OCI-M1 (cell line): ENCODE results near the gene CAMKK1.
A peak's percentile ranks its signal among the peaks of the same experiment; 100 is the strongest.
"Not testable (repeated sequence)": the region's sequence is repeated elsewhere in the genome, so short reads cannot be mapped to it uniquely, and the experiment has no call there.

Experiments used
- DNase-seq: peaks from one replicate; lab custom pipeline; 2025; lab: John Stamatoyannopoulos, UW

Gene CAMKK1

DNA sequence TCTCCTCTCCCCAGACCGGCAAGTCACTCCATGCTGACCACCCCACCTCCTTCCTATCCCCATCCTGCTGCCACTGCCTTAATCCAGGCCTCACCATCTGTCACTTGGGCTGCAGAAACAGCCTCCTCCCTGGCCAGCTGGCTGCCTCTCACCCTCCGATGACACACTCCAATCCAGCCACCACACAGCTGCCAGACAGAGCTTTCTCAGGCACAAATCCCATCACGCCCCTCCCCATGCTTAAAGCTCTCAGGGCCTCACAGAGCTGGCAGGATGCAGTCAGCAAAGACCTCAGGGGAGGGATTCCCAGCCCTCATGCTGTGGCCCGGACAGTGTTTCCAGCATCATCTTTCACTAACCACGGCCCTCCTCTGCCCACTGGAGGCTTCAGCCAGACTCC, 13.7 kb downstream of the CAMKK1 start:
- DNase-seq, result no peak

- DNase-seq, result no peak
Observed at GRCh38 chr17:3877220-3877619, 15.6 kb downstream of the CAMKK1 start.

DNA sequence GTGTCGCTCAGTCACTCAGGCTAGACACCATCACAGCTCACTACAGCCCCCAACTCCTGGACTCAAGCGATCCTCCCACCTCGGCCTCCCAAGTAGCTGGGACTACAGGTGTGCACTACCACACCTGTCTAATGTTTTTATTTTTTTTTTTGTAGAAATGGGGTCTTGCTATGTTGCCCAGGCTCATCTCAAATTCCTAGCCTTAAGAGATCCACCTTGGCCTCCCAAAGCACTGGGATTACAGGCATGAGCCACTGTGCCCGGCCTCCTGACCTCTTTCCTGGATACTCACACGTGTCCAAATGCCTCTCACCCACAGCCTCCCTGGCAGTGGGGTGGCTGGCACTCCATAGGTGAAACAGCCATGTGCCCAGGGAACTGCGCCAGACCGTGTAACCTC, 17.5 kb downstream of the CAMKK1 start:
- no peak for DNase-seq

GRCh38 chr17:3873862-3874261, 19.0 kb downstream of the CAMKK1 start:
- no peak for DNase-seq

DNA sequence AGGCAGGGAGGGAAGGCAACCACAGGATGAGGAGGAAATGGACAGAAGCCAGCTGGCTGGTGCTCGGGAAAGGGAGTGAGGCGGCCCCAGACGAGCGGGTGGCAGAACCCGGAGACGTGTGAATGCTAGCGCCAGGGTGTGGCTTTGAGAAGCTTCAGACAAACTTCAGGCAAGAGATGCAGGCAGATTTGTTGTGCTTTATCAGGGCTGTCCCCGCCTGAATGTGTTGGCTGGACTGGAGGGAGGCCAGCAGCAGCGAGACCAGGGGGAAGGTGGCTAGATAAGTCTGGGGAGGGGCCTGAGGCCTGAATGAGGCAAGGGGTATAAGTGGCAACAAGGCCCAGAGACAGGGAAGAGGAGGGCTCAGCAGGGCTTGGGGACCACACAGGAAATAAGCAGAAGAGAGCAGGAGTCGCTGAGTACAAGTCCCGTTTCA, 22.0 kb downstream of the CAMKK1 start:
- peak; percentile 72 for DNase-seq

DNA sequence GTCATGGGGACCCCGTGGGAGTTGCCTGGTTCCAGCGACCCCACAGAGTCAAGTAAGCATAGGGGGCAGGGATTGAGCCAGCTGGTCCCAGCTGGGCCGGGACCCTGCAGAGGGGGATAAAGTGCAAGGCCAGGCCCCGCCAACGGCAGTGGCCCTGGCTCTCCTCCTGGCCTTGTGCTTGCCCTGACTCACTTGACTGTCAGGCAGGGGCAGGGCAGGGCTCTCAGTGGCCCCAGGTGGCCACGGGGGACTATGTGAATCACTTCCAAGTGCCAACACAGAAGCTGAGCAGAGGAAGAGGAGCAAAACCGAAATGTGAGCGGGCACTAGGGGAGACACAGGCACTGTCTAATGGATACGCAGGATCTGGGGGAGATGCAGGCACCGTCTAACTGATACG, 25.2 kb downstream of the CAMKK1 start:
- no peak for DNase-seq

- DNase-seq, result no peak
Observed at GRCh38 chr17:3867106-3867505, 25.7 kb downstream of the CAMKK1 start.

- DNase-seq, result no peak
Observed at GRCh38 chr17:3866276-3866675, 26.6 kb downstream of the CAMKK1 start.

DNA sequence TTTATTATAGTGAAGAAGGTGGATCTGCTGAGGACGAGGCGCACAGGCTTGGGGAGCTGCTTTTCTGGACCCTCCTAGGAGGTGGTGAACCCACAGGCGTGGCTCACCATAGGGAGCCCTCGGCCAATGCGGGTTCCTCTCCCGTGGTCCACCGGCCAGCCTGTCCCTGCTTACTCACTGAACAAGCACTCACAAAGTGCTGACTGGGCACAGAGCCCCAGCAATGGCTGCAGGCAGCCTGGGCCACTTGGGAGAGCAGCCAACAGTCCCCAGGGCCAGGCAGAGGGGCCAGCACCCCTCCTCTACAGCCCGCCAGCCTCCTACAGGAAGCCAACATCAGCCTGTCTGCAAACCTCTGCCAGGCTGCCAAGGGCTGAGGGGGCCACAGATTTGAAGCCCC, 27.7 kb downstream of the CAMKK1 start:
- DNase-seq, result no peak

- no peak for DNase-seq
Observed at GRCh38 chr17:3864534-3864933, 28.3 kb downstream of the CAMKK1 start.

DNA sequence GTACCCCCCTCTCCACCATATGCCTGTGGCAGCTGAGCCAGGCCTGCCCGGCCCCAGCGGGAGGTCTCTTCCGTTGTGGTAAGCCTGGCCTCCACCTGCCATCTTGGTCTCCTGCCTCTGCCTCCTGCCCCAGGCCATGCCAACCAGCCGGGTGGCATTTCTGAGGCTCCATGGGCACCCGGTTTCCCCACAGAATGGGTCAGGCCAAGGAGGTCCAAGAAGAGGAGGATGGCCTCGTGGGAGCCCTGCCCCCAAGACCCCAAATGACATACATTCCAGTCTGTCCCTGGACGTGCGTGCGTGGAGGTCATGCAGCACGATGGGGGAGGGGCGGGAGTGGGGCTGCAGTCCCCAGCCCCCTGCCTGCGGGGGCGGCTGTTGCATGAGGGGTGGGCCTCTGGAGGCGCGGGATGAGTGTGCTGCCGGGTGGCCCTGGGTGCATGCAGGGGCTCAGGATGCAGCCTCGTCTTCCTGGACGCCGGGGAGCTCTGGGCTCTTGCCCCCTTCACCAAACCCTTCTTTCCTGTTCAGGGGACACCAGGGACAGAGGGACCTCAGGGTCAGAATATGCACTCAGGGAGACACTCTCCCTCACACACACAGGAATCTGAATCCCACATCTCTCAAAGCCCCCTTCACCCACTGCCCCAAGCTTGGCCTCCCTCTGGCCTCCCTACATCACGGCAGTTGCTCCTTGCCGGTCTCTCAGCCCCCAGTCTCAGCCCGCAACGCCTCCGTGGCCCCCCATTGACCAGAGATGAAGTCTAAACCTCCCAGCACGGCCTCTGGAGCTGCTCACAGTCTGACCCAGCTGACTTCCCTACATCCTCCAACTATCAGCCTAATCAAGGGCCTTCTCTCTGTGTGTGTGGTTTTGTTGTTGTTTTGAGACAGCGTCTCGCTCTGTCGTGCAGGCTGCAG, 30.8 kb downstream of the CAMKK1 start:
- no peak for DNase-seq

DNA sequence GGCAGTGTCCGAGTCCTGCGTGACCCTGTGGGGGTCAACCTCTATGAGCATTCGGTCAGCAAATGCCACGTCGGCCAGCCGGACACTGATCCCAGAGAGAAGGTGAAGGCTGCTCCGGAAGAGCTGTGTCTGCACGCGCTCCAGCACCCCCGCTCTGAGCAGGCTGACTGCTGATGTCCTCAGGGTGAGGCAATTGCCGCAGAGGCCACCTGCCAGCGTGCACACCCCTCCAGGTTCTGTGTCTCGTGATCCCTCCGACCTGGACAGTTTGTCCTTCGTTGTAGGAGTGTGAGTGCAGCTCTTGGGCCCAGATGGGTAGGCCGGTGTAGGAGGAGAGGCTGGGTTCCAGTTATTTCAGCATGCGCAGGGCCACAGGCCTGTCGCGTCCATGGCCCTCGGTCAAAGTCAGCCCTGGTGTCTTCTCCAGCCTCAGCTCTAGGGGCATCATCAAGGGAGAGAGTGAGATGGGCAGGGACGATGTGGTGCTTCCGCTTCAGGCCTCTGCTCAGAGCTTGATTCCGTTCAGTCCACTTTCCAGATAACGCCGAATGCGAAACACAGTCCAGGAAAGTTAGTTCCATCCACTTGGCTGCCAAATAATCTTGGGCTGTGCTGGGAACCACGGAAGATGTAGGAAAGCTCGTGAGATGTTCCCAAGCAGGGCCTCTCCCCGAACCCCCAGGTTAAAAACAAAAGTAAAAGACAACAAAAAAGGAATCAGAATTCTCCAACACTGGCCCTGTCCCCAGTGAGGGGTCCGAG, 31.7 kb downstream of the CAMKK1 start:
- DNase-seq, result no peak

GRCh38 chr17:3859940-3860339, 32.9 kb downstream of the CAMKK1 start:
- DNase-seq, result no peak

DNA sequence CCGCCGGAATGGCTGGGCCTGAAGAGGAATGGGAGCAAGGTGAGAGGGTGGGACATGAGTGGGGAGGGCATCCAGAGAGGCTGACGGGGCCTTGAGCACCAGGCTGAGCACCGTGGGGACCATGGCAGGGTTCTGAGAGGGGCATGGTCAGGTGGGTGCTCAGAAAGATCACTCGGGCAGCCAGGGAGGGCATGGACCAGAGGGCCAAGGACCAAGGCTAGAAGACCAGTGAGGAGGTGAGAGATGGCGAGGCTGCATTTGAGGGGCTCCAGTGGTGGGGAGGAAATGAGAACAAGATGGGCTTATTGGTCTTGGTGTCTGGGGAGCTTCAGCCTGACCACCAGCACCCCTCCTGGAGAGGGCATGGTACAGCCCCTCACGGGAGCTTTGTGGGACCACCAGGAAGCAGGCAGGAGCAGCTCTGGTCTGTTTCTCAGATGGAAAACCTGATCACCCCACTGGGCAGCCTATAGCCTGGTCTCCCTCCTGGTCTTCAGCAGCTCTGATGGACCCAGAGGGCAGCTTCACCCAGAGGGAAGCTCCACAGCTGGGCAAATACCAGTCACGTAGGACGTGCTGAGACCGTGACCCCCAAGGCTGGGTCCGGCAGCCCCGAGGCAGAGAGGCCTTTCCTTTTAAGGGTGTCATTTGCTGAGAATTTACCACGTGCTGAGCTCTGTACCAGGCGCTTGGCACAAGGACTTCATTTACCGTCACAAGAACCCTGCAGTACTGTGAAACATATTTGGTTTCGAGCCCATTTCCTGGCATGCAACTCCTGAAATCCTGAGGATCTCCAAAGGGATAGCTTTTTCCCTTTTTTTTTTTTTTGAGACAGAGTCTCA, 35.4 kb downstream of the CAMKK1 start:
- DNase-seq, result no peak

DNA sequence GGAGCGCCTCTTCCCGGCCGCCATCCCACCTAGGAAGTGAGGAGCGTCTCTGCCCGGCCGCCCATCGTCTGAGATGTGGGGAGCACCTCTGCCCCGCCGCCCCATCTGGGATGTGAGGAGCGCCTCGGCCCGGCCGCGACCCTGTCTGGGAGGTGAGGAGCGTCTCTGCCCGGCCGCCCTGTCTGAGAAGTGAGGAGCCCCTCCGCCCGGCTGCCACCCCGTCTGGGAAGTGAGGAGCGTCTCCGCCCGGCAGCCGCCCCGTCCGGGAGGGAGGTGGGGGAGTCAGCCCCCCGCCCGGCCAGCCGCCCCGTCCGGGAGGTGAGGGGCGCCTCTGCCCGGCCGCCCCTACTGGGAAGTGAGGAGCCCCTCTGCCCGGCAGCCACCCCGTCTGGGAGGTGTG, 38.6 kb downstream of the CAMKK1 start:
- DNase-seq, result not testable (repeated sequence)

DNA sequence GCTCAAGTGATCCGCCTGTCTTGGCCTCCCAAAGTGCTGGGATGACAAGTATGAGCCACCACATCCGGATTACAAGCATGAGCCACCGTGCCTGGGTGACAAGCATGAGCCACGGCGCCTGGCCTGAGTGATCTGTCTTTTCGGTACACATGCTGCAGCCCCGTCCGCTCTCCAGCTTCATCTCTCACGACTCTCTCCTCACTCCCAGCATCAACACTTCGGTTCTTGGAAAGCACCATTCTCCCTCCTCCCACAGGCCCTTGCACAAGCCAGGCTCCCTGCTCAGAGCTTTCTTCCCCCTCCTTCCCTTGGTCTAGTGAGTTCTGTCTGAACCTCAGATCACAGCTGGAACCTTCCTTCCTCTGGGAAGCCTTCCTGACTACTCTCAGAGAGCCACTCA, 40.3 kb downstream of the CAMKK1 start:
- no peak for DNase-seq

DNA sequence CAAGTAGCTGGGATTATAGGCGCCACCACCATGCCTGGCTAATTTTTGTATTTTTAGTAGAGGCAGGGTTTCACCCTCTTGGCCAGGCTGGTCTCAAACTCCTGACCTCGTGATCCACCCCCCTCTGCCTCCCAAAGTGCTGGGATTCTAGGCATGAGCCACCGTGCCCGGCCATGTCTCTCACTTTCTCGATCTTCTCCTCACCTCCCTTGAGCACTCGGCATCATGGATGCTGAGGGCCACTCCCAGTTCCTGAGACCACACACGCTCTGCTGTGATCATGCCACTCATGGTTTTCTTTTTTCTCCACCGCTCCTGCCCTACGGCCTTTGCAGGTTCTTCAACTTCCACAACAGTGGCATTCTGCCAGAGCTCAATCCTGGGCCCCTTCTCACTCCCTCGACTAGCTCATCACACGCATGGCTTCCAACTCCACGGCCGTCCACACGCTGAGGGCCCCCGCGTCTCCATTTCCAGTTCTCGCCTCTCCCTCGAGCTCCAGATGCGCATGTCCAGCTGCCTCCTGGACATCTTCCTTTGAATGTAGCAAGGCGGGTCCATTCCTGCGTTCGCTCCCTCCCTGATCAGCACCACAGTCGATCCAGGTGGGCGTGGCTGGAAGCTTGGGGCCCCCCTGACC, 41.3 kb downstream of the CAMKK1 start:
- no peak for DNase-seq

DNA sequence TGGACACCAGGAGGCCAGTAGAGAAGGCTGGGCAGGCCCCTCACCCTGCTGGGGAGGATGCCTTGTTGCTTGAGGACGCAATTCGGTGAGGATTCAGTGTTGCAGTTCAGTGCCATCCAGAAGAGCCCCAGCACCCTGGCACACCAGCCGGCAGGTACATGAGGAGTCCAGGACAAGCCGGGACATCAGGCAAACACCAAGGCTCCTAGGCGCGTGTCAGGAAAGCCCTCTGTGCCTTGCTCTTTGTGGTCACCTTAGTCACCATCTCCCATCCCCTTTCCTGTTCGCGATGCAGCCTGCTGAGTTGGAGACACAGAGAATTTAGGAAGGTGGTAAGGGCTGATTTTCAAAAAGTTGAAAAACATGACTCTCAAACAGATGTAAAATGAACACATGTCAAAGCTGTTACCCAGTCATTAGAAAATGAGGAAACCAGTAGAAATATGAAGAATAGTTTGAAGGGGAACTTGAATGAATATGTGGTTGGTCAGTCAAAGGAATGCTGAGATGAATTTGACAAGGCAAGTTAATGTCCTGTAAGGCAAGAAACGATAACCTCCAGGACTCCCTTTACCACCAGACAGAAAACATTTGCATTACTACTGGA, 44.5 kb downstream of the CAMKK1 start:
- peak; percentile 15 for DNase-seq

DNA sequence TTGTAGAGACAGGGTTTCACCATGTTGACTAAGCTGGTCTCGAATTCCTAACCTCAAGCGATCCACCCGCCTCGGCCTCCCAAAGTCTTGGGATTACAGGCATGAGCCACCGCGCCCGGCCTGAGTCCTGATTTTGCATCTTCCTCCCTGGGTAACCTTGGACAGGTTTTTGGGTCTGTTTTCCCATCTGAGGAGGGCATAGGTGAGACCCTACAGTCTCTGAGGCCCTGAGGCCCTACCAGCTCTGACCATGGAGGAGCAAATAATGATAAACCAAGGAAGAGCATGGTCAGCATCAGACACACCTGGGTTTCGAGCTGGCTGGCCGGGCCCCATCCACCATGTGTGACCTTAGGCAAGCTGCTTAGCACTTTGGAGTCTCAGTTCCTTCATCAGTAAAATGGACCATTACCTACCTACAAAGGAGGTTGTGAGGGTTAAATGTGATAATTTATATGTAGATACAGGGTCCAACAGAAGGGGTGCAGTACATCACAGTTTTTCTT, 45.6 kb downstream of the CAMKK1 start:
- DNase-seq, result no peak

- DNase-seq, result no peak
Observed at GRCh38 chr17:3846437-3847164, 46.3 kb downstream of the CAMKK1 start.
